Posterior vena cava (tissue), 2 donors: Measurements from ENCODE around the gene ENO1. TPM values are rescaled to one million over a fixed set of nuclear protein-coding genes. Genes with fewer than 3 reads are reported as not detected.
"Not testable (repeated sequence)": the region's sequence is repeated elsewhere in the genome, so short reads cannot be mapped to it uniquely, and the experiment has no call there.

Source experiments
- DNase-seq: peaks from one replicate; pipeline ENCODE4 v3.0.0-alpha.2; 2020; ENCODE audit warnings: low spot score
- intact Hi-C, 2 donors: fragments of 100-400 bp; cut with DNase I; formaldehyde crosslinking; loops; one replicate each; pipeline versions ENCODE4 v1.14.1 to v1.14.2; 2022 to 2023
- microRNA-seq, 2 donors: library from miRNA; unstranded; fragments of <30 nt; microRNA quantifications; one replicate each; pipeline ENCODE4 v1.2.0, GENCODE V29; 2020 to 2021; ENCODE audit warnings: borderline microRNAs expressed in 2 of 2
- total RNA-seq, 2 donors: library from RNA; stranded (reverse); fragmentation: NEBNext Ultra II Directional; extraction: Animal tissue kit (Norgen Biotek cat#: 25700); gene quantifications; one replicate each; pipeline ENCODE4 v1.2.1, GENCODE V29; 2021
- donor health status: DM: yes; HTN: yes; CAD: no.
- donor health status: DM: yes; HTN: yes; CAD: no.

The ENO1 gene
- total RNA-seq, 2 donors from 2014 or later, result 578 to 1,026 TPM

GRCh38 chr1:8822373-8823294 is 55.9 kb downstream of the ENO1 start:
- intact Hi-C loops, result no loop called here
- no peak for DNase-seq

- DNase-seq, result no peak
Measured at GRCh38 chr1:8821084-8821483, 57.4 kb downstream of the ENO1 start.

GRCh38 chr1:8818789-8819188 is 59.7 kb downstream of the ENO1 start:
- DNase-seq, intact Hi-C loops: not testable (repeated sequence)

More at GRCh38 chr1:8821084-8821483, 57.4 kb downstream of the ENO1 start:
- intact Hi-C loops, result no loop called here

- no peak for DNase-seq
- intact Hi-C loops, result no loop called here
Measured at GRCh38 chr1:8818325-8818775, 60.1 kb downstream of the ENO1 start.

GRCh38 chr1:8817412-8818324 is 60.8 kb downstream of the ENO1 start, which contains the start of gene RERE:
RERE (minus strand) TSS chr1:8817640.
- intact Hi-C loops, result no loop called here
- DNase-seq, result peak; percentile 98

- intact Hi-C loops, result no loop called here
- no peak for DNase-seq
Measured at GRCh38 chr1:8816831-8817411, 61.6 kb downstream of the ENO1 start.

GRCh38 chr1:8816264-8816663 is 62.2 kb downstream of the ENO1 start:
- intact Hi-C loops, result no loop called here

GRCh38 chr1:8815582-8816151 is 62.8 kb downstream of the ENO1 start:
- DNase-seq, result no peak

More at GRCh38 chr1:8816264-8816663, 62.2 kb downstream of the ENO1 start:
- no peak for DNase-seq

GRCh38 chr1:8814865-8815264 is 63.6 kb downstream of the ENO1 start:
- no peak for DNase-seq
- intact Hi-C loops, result no loop called here

More at GRCh38 chr1:8815582-8816151, 62.8 kb downstream of the ENO1 start:
- intact Hi-C loops, result no loop called here

GRCh38 chr1:8813991-8814390 is 64.5 kb downstream of the ENO1 start:
- no peak for DNase-seq
- intact Hi-C loops, result no loop called here

- intact Hi-C loops, result no loop called here
- DNase-seq, result no peak
Measured at GRCh38 chr1:8813016-8813763, 65.3 kb downstream of the ENO1 start.

- DNase-seq, result no peak
- intact Hi-C loops, result no loop called here
Measured at GRCh38 chr1:8812081-8812480, 66.4 kb downstream of the ENO1 start.

Small RNAs within 50 kb of the gene (microRNA-seq; reads per million reads assigned to microRNA genes)
- 0 reads per million in 2 donors for gene MIR6728

Other genes with a start within 250 kb of the ENO1 start
- 100 to 1,000 TPM in 1 of 2 donors, 10 to 100 TPM in 1; 94.9 to 116 TPM for gene RERE, start 61.0 kb downstream of the ENO1 start, total RNA-seq
- not detected for gene CA6, start 67.2 kb upstream of the ENO1 start, total RNA-seq
- gene SLC2A7, start 147.7 kb upstream of the ENO1 start, total RNA-seq, result not detected
- 1 to 10 TPM; 2.0 to 3.2 TPM for gene SLC2A5, start 190.9 kb upstream of the ENO1 start, total RNA-seq